ENCODE data around the gene EFCAB10.
"Not testable (repeated sequence)": the region's sequence is repeated elsewhere in the genome, so short reads cannot be mapped to it uniquely, and the experiment has no call there.

The EFCAB10 gene

GRCh38 chr7:105581066-105581811 is at the start of gene EFCAB10:
TSS of gene EFCAB10 (minus strand) at chr7:105581493. CDS start at chr7:105581463, 30 bp downstream.
- DNase-seq: peak; percentile 85

GRCh38 chr7:105625986-105626385 is 44.7 kb upstream of the EFCAB10 start:
- DNase-seq: no peak

- no peak for DNase-seq
Measured at GRCh38 chr7:105623906-105624305, 42.6 kb upstream of the EFCAB10 start.

GRCh38 chr7:105623378-105623777 is 42.1 kb upstream of the EFCAB10 start:
- DNase-seq: no peak

GRCh38 chr7:105622106-105622731 is 40.9 kb upstream of the EFCAB10 start:
- no peak for DNase-seq

- DNase-seq: no peak
Measured at GRCh38 chr7:105621617-105622016, 40.3 kb upstream of the EFCAB10 start.

GRCh38 chr7:105621176-105621575 is 39.9 kb upstream of the EFCAB10 start:
- DNase-seq: no peak

- no peak for DNase-seq
Measured at GRCh38 chr7:105619590-105619989, 38.3 kb upstream of the EFCAB10 start.

GRCh38 chr7:105618016-105618296 is 36.7 kb upstream of the EFCAB10 start:
- DNase-seq: no peak

- DNase-seq: no peak
Measured at GRCh38 chr7:105617280-105618015, 36.2 kb upstream of the EFCAB10 start.

GRCh38 chr7:105614341-105614840 is 33.1 kb upstream of the EFCAB10 start:
- no peak for DNase-seq

GRCh38 chr7:105613611-105614330 is 32.5 kb upstream of the EFCAB10 start:
- DNase-seq: no peak

GRCh38 chr7:105612806-105613205 is 31.5 kb upstream of the EFCAB10 start:
- DNase-seq: no peak

- no peak for DNase-seq
Measured at GRCh38 chr7:105611856-105612775, 30.8 kb upstream of the EFCAB10 start.

- DNase-seq: no peak
Measured at GRCh38 chr7:105610165-105610930, 29.1 kb upstream of the EFCAB10 start.

- no peak for DNase-seq
Measured at GRCh38 chr7:105602325-105603305, 21.3 kb upstream of the EFCAB10 start.

- no peak for DNase-seq
Measured at GRCh38 chr7:105600720-105601550, 19.6 kb upstream of the EFCAB10 start.

- no peak for DNase-seq
Measured at GRCh38 chr7:105599551-105599950, 18.3 kb upstream of the EFCAB10 start.

GRCh38 chr7:105599080-105599479 is 17.8 kb upstream of the EFCAB10 start:
- not testable (repeated sequence) for DNase-seq

Measured in DMS153 (cell line).